Activated effector memory CD4-positive, alpha-beta T cell treated with Interleukin-2 at 50 U/mL for 16 hours (primary cell): ENCODE results near the gene FNBP1.
"Not testable (repeated sequence)": the region's sequence is repeated elsewhere in the genome, so short reads cannot be mapped to it uniquely, and the experiment has no call there.

Experiments used
- DNase-seq: peaks from one replicate; pipeline ENCODE4 v3.0.0-alpha.2; 2020

FNBP1 gene

GRCh38 chr9:130043654-130044623 is 950 bp upstream of the FNBP1 start:
- DNase-seq = no peak

- DNase-seq = no peak
Observed at GRCh38 chr9:130042406-130042884, 544 bp downstream of the FNBP1 start.

GRCh38 chr9:130041648-130042405 is 1.2 kb downstream of the FNBP1 start:
- DNase-seq = no peak

GRCh38 chr9:130040984-130041647 is 1.9 kb downstream of the FNBP1 start:
- DNase-seq = no peak

- no peak for DNase-seq
Observed at GRCh38 chr9:130039528-130040147, 3.4 kb downstream of the FNBP1 start.

DNA sequence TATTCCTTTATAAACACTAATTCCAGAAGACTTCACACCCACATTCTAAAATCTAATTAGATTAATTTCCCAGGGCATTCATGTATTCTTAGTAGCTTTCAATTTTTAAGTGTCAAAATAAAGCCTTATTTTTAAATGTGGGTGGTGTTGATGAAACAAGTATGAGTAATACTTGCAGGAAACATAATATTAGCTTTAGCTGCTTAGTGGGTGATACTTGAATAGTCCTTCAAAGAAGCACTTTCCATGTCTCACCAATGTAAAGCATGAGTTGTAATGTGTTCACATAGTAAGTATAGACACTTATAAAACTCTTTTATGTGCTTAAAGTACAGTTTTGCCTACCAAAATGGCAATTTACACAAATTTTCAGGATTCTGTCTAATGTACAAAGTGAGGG is 6.9 kb downstream of the FNBP1 start:
- DNase-seq = no peak

- DNase-seq = no peak
Observed at GRCh38 chr9:130034570-130034969, 8.4 kb downstream of the FNBP1 start.

DNA sequence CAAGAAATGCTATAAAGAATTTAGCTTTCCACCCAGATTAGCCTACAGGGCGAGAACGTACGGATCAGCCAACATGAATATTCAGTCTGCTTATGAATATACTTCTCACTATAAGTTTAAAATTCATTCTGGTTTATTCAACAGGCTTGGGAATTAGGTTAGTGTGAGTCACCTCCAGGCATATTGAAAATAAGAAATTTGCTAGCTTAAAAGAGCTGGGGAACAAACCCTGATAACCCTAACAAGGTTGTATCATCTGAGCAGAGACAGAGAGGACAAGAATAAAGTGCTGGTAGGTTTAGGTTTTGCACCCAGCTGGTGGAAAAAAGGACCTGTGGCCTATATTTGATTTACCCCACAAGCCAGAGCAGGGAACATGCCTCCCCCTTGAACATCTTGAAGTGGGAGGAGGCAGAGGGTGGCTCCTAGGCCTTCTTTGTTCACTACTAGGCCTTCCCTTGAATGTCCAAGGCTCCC is 12.3 kb downstream of the FNBP1 start:
- DNase-seq = no peak

- no peak for DNase-seq
Observed at GRCh38 chr9:130029223-130029973, 13.6 kb downstream of the FNBP1 start.

GRCh38 chr9:130028493-130029222 is 14.3 kb downstream of the FNBP1 start:
- DNase-seq = no peak

DNA sequence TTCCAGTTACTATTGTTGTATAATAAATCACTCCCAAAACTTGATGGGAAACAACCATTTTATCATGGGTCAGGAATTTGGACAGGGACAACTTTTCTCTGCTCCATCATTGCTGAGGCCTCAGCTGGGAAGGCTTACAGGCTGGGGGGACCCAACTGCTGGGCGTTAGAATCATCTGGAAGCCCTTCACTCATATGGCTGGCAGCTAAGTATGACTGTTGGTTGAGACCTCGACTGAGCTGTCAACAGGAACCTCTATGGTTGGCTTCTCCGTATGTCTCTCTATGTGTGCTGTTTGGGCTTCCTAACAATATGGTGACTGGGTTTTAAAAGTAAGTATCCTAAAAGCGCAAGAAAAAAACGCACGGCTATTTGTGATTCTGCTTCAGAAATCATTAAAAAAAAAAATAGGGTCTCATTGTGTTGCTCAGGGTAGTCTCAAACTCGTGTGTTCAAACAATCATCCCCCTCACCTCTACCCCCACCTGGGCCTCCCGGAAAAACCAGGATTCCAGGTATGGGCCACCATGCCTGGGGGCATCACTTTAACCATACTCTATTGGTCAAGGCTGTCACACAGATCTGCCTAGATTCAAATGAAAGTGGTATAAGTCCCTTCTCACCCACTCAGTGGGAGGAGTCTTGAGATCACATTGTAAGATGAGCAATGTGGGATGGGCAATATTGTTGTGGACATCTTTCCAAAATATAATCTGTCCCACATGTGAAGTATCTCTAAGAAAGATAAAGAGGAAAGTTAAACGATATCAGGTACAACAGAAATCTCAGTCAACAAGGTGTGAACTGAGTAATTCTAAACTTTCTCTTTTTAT is 15.2 kb downstream of the FNBP1 start:
- DNase-seq = no peak

GRCh38 chr9:130026583-130027340 is 16.2 kb downstream of the FNBP1 start:
- no peak for DNase-seq

- DNase-seq = no peak
Observed at GRCh38 chr9:130024597-130024994, 18.4 kb downstream of the FNBP1 start.

DNA sequence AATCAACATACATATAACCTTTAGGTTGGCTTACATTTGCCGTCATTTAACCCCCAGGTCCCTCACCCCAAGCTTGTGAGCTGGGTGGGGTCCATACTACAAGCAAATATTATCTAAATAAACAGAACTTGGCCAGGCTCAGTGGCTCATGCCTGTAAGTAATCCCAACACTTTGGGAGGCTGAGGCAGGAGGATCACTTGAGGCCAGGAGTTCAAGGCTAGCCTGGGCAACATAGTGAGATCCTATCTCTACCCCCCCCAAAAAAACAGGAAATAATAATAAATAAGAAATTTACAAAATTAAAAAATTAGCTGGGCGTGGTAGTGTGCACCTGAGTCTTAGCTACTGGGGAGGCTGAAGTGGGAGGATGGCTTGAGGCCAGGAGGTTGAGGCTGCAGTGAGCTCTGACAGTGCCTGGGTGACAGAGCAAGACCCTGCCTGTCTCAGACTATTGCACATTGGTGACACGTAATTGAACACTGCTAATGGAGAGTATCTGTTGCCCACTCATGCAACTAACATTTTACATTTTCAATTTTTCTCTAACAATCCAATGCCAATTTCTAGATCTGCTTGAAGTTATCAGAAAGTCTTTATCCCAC is 18.9 kb downstream of the FNBP1 start:
- DNase-seq = no peak

DNA sequence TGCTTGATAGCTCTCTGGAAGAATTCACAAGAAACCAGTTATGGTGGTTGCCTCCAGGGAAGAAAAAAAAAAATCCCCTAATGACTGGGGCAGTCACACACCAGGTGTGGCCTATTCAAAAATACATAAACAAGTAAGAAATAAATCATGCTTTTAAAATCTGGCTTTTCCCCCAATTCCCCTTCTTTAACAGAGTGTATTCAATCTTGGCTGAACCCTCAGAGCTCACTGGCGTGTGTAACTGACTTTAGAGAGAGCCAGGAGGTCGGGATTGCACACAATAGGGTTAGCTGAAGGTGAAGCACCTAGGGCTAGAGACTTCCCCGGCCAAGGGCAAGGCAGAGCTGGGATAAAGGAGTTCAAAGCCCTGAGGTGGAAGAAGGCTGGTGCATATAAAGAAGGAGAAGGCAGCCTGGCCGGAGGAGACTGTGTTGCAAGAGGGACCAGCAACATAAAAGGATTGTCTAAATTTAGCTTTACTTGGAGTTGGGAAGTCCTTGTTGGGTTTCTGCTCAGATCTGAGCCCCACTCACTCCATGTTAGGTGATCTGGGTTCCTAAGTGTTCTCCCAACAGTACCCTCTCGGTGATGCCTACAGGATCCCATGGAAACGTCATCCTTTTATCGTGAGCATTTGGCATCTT is 19.7 kb downstream of the FNBP1 start:
- no peak for DNase-seq

DNA sequence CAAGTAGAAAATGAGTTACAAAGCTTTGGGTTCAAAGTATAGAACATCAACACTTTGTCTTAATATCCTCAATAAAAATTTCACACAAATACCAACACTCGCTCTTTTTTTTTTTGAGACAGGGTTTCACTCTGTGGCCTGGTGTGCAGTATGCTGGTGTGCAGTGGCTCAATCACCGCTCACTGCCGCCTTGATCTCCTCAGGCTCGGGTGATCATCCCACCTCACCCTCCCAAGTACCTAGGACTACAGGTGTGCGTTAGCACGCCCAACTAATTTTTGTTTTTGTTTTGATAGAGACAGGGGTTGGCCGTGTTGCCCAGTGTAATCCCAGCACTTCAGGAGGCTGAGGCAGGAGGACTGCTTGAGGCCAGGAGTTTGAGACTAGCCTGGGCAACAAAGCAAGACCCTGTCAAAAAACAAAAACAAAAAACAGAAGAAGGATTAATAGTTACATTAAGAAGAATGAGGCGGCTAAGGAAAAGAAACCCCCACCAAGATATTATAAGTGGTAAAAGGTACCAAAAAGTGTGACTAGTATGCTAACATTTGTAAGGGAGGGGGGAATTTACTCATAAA is 20.3 kb downstream of the FNBP1 start:
- no peak for DNase-seq

DNA sequence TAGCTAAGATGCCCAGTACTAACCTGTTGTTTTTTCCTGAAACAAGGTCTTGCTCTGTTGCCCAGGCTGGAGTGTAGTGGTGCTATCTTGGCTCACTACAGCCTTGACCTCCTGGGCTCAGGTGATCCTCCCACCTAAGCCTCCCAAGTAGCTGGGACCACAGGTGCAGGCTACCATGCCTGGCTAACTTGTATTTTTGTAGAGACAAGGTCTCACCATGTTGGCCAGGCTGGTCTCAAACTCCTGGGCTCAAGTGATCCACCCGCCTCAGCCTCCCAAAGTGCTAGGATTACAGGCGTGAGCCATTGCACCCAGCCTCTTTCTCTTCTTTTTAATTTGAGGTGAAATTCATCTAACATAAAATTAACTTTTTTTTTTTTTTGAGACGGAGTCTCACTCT is 21.1 kb downstream of the FNBP1 start:
- not testable (repeated sequence) for DNase-seq

DNA sequence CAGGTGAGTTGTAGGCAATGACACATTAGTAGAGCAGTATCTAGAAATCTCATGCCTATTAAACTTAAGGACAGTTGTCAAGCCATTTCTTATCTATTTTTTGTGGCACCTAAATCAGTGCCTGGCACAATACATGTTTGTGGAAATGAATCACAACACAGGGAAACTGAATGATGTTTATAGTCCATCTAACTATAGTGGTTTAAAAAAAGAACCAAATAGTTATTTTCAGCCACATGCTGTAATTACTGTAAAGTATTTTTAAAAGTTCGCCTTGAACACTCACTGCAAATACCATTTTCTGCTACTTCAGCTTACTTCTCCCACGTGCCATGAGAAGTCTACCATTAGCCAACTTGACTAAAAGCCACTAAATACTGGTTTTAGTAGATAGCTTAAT is 21.9 kb downstream of the FNBP1 start:
- DNase-seq = no peak
